GM18498 (cell line): ENCODE measurements around the gene SLN.
"Not testable (repeated sequence)": the region's sequence is repeated elsewhere in the genome, so short reads cannot be mapped to it uniquely, and the experiment has no call there.

Experiments used
- ATAC-seq: cut with Tn5 transposase; IDR thresholded peaks from one replicate; pipeline ENCODE4 v1.9.1; 2021; ENCODE audit warnings: mild to moderate bottlenecking, moderate library complexity; ENCODE audit not compliant: unreplicated experiment

SLN gene

GRCh38 chr11:107711861-107712755, at the start of gene SLN:
TSS of gene SLN (minus strand) at chr11:107712056.
- no peak for ATAC-seq

- not testable (repeated sequence) for ATAC-seq
Measured at GRCh38 chr11:107758719-107759355, 47.0 kb upstream of the SLN start.

GRCh38 chr11:107757661-107758060, 45.8 kb upstream of the SLN start:
- no peak for ATAC-seq

GRCh38 chr11:107756553-107756952, 44.7 kb upstream of the SLN start:
- ATAC-seq, result no peak

GRCh38 chr11:107752949-107753822, 41.3 kb upstream of the SLN start:
- ATAC-seq, result no peak

GRCh38 chr11:107752508-107752907, 40.7 kb upstream of the SLN start:
- ATAC-seq, result no peak

- ATAC-seq, result no peak
Measured at GRCh38 chr11:107751082-107751481, 39.2 kb upstream of the SLN start.

- no peak for ATAC-seq
Measured at GRCh38 chr11:107750313-107750712, 38.5 kb upstream of the SLN start.

GRCh38 chr11:107747622-107748021, 35.8 kb upstream of the SLN start:
- no peak for ATAC-seq

GRCh38 chr11:107744736-107745135, 32.9 kb upstream of the SLN start:
- ATAC-seq, result no peak

- ATAC-seq, result no peak
Measured at GRCh38 chr11:107743191-107743590, 31.3 kb upstream of the SLN start.

GRCh38 chr11:107741044-107741823, 29.4 kb upstream of the SLN start:
- peak; percentile 92 for ATAC-seq

- no peak for ATAC-seq
Measured at GRCh38 chr11:107740271-107740670, 28.4 kb upstream of the SLN start.

- ATAC-seq, result no peak
Measured at GRCh38 chr11:107736546-107736945, 24.7 kb upstream of the SLN start.

GRCh38 chr11:107733518-107733917, 21.7 kb upstream of the SLN start:
- ATAC-seq, result peak; percentile 57

- no peak for ATAC-seq
Measured at GRCh38 chr11:107732689-107733051, 20.8 kb upstream of the SLN start.

GRCh38 chr11:107731941-107732688, 20.3 kb upstream of the SLN start:
- ATAC-seq, result peak; percentile 47

- no peak for ATAC-seq
Measured at GRCh38 chr11:107722662-107723061, 10.8 kb upstream of the SLN start.

- no peak for ATAC-seq
Measured at GRCh38 chr11:107721207-107721606, 9.4 kb upstream of the SLN start.

- no peak for ATAC-seq
Measured at GRCh38 chr11:107720303-107720774, 8.5 kb upstream of the SLN start.
